ENCODE data around the gene AFF3. TPM values are rescaled to one million over a fixed set of nuclear protein-coding genes. Genes with fewer than 3 reads are reported as not detected.

AFF3 gene
- total and polyA plus RNA-seq, 2 of the 4 experiments (the other 2 are of a cell fraction), result 12.9 to 14.3 TPM

GRCh38 chr2:99942561-99943347, 199.6 kb downstream of the AFF3 start:
- no peaks in the 10 kb centered on the region for H4K20me1 ChIP-seq (ENCODE audit: insufficient read depth, low read length)
- no peak overlapping the region; the same call in 1 of the 2 replicates for H3K18ac ChIP-seq (ENCODE audit: low read depth, low read length)
- H2AK5ac ChIP-seq (ENCODE audit: low read depth, low read length), result peak overlapping the region; percentile 10; the same call in 1 of the 2 replicates
- H4K5ac ChIP-seq (ENCODE audit: low read depth, low read length), result no peak overlapping the region
- H3K9me1 ChIP-seq (ENCODE audit: insufficient read depth, low read length), result peaks cover 7% of the 10 kb centered on the region
- H3K4ac ChIP-seq (ENCODE audit: low read depth, low read length), result no peak overlapping the region; the same call in 1 of the 2 replicates
- in situ Hi-C loops (cut with MboI; ENCODE audit: low sequenced_read_pairs) (no loop called here), dilution Hi-C loops (cut with HindIII; ENCODE audit: low sequenced_read_pairs, unreplicated experiment) (no loop called here), intact Hi-C loops (cut with micrococcal nuclease) (no loop called here)
- peaks cover 9 to 22% of the 10 kb centered on the region in 2 experiments; a peak in 3 of 4 replicates for H3K79me1 ChIP-seq (ENCODE audit: low read depth in 1 of 2, low read length in 2 of 2)
- ChIA-PET POLR2A (ENCODE audit: unreplicated experiment) (no interaction called here), CTCF (interaction anchor here (0.5 kb wide), 1 partner anchor 13 kb away, joined by 3 read pairs; no protein-coding TSS in a partner anchor)
- ATAC-seq (ENCODE audit: low read depth) (no peak), DNase-seq (no peak)
- no peak overlapping the region for H2AFZ ChIP-seq (replicated peaks; ENCODE audit: low read length, poor library complexity)
- H3K27ac ChIP-seq (ENCODE audit: insufficient read depth, low read length), result no peak overlapping the region
- no TSS peak for BruUV-seq (replicated peaks)
- H3K9ac ChIP-seq (ENCODE audit: low read depth, low read length), result no peak overlapping the region
- no peak overlapping the region for H3K4me3 ChIP-seq (ENCODE audit: insufficient read depth, low read depth, low read length)
- no peak overlapping the region for H3K14ac ChIP-seq (replicated peaks; ENCODE audit: low read depth, low read length)
- H3K9me3 ChIP-seq (ENCODE audit: control insufficient read depth, insufficient read depth, low read length), result 0 out of 2 replicates have a peak, but pooled peaks cover 3% of the 10 kb centered on the region
- H2BK20ac ChIP-seq (ENCODE audit: low read depth, low read length), result no peak overlapping the region
- H2BK120ac ChIP-seq (ENCODE audit: low read depth, low read length), result no peak overlapping the region
- H3K56ac ChIP-seq (ENCODE audit: extremely low read depth, insufficient read depth, low read length), result no peak overlapping the region
- no peak overlapping the region for H2AK9ac ChIP-seq (replicated peaks; ENCODE audit: low read depth, low read length, poor library complexity)
- H4K91ac ChIP-seq (ENCODE audit: insufficient read depth, low read depth, low read length), result no peak overlapping the region
- H2BK5ac ChIP-seq (ENCODE audit: low read depth, low read length, poor library complexity, severe bottlenecking), result no peak overlapping the region
- H3K4me2 ChIP-seq (ENCODE audit: low read depth, low read length), result no peak overlapping the region
- H2BK15ac ChIP-seq (ENCODE audit: low read depth, low read length), result no peak overlapping the region
- H3K27me3 ChIP-seq (ENCODE audit: control insufficient read depth, insufficient read depth, low read length), result no peaks in the 10 kb centered on the region
- H3K23ac ChIP-seq (ENCODE audit: low read depth, low read length), result no peak overlapping the region
- H4K8ac ChIP-seq (ENCODE audit: low read depth in 2 of 2, low read length in 2 of 2), result no peak overlapping the region
- WGBS, 2 experiments (ENCODE audit: extremely low coverage in 2 of 2, insufficient read length in 1 of 2), result 86% methylated on average over 2 of the region's 6 CpGs; no CpG with 5 or more reads in 1 of the 2 experiments
- no peaks in the 10 kb centered on the region; the same call in 1 of the 2 replicates for H3K4me1 ChIP-seq (ENCODE audit: control insufficient read depth, insufficient read depth, low read length)
- H3K36me3 ChIP-seq (ENCODE audit: control insufficient read depth, insufficient read depth, low read length), result peaks cover 8% of the 10 kb centered on the region
- TF ChIP-seq MAZ (IDR thresholded peaks at IDR 0.05; ENCODE audit: borderline replicate concordance, low read depth, low read length) (no peak), CEBPB (IDR thresholded peaks at IDR 0.05; ENCODE audit: low read depth, low read length) (no peak), ELK1 (IDR thresholded peaks at IDR 0.05; ENCODE audit: borderline replicate concordance, low read depth, low read length) (no peak), SMC3 (IDR thresholded peaks at IDR 0.05; ENCODE audit: low read depth, low read length) (no peak), USF2 (IDR thresholded peaks at IDR 0.05; ENCODE audit: low read depth, low read length) (no peak), RFX5 (IDR thresholded peaks at IDR 0.05; ENCODE audit: low read depth, low read length) (no peak), RCOR1 (IDR thresholded peaks at IDR 0.05; ENCODE audit: insufficient replicate concordance, low read length) (no peak), MXI1 (IDR thresholded peaks at IDR 0.05; ENCODE audit: borderline replicate concordance, low read depth, low read length) (no peak), NFE2L2 (IDR thresholded peaks at IDR 0.05; ENCODE audit: low read depth, low read length) (no peak), BHLHE40 (IDR thresholded peaks at IDR 0.05; ENCODE audit: low read depth, low read length) (no peak), CHD1 (IDR thresholded peaks at IDR 0.05; ENCODE audit: low read depth, low read length) (no peak), MAFK (IDR thresholded peaks at IDR 0.05; ENCODE audit: low read depth, low read length) (no peak), FOS (IDR thresholded peaks at IDR 0.05; ENCODE audit: low read depth, low read length) (no peak), POLR2A (IDR thresholded peaks at IDR 0.05; ENCODE audit: low read depth, low read length) (no peak)
- TF ChIP-seq, protein P1, sequence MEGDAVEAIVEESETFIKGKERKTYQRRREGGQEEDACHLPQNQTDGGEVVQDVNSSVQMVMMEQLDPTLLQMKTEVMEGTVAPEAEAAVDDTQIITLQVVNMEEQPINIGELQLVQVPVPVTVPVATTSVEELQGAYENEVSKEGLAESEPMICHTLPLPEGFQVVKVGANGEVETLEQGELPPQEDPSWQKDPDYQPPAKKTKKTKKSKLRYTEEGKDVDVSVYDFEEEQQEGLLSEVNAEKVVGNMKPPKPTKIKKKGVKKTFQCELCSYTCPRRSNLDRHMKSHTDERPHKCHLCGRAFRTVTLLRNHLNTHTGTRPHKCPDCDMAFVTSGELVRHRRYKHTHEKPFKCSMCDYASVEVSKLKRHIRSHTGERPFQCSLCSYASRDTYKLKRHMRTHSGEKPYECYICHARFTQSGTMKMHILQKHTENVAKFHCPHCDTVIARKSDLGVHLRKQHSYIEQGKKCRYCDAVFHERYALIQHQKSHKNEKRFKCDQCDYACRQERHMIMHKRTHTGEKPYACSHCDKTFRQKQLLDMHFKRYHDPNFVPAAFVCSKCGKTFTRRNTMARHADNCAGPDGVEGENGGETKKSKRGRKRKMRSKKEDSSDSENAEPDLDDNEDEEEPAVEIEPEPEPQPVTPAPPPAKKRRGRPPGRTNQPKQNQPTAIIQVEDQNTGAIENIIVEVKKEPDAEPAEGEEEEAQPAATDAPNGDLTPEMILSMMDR (conservative IDR thresholded peaks at IDR 0.05; ENCODE audit: low read depth, low read length), result no peak

Measured in IMR-90 (cell line).